ENCODE data around the gene MRPL24.

Gene MRPL24

GRCh38 chr1:156711011-156711817 lies 29.7 kb downstream of the MRPL24 start:
- TF ChIP-seq CTCF (IDR thresholded peaks at IDR 0.05; ENCODE audit: insufficient read depth, low read depth, low read length, missing control alignments) = no peak
- H3K4me3 ChIP-seq (ENCODE audit: low read depth, low read length) = no peak overlapping the region
- DNase-seq (ENCODE audit: low read depth) = no peak

GRCh38 chr1:156709757-156710489 lies 31.0 kb downstream of the MRPL24 start:
- no peak for DNase-seq (ENCODE audit: low read depth)
- no peak for TF ChIP-seq CTCF (IDR thresholded peaks at IDR 0.05; ENCODE audit: insufficient read depth, low read depth, low read length, missing control alignments)

GRCh38 chr1:156709031-156709430 lies 31.9 kb downstream of the MRPL24 start:
- H3K4me3 ChIP-seq (ENCODE audit: low read depth, low read length) = no peak overlapping the region
- no peak for DNase-seq (ENCODE audit: low read depth)
- no peak for TF ChIP-seq CTCF (IDR thresholded peaks at IDR 0.05; ENCODE audit: insufficient read depth, low read depth, low read length, missing control alignments)

More at GRCh38 chr1:156709757-156710489, 31.0 kb downstream of the MRPL24 start:
- no peak overlapping the region for H3K4me3 ChIP-seq (ENCODE audit: low read depth, low read length)

- TF ChIP-seq CTCF (IDR thresholded peaks at IDR 0.05; ENCODE audit: insufficient read depth, low read depth, low read length, missing control alignments) = no peak
- H3K4me3 ChIP-seq (ENCODE audit: low read depth, low read length) = no peak overlapping the region
- DNase-seq (ENCODE audit: low read depth) = no peak
Measured at GRCh38 chr1:156708218-156708661, 32.6 kb downstream of the MRPL24 start.

- H3K4me3 ChIP-seq (ENCODE audit: low read depth, low read length) = no peak overlapping the region
- DNase-seq (ENCODE audit: low read depth) = no peak
- TF ChIP-seq CTCF (IDR thresholded peaks at IDR 0.05; ENCODE audit: insufficient read depth, low read depth, low read length, missing control alignments) = no peak
Measured at GRCh38 chr1:156707417-156708217, 33.3 kb downstream of the MRPL24 start.

- H3K4me3 ChIP-seq (ENCODE audit: low read depth, low read length) = peak overlapping the region; percentile 50
- no peak for DNase-seq (ENCODE audit: low read depth)
- no peak for TF ChIP-seq CTCF (IDR thresholded peaks at IDR 0.05; ENCODE audit: insufficient read depth, low read depth, low read length, missing control alignments)
Measured at GRCh38 chr1:156706657-156707416, 34.1 kb downstream of the MRPL24 start.
